ENCODE data around the gene MUS81. TPM values are rescaled to one million over a fixed set of nuclear protein-coding genes. Genes with fewer than 3 reads are reported as not detected.
A peak's percentile ranks its signal among the peaks of the same experiment; 100 is the strongest.

MUS81 gene
- total and polyA plus RNA-seq, 2 donors (not counting 3 experiments of a cell fraction or from before 2014, with no cell fraction given): 57.9 to 76.9 TPM

DNA sequence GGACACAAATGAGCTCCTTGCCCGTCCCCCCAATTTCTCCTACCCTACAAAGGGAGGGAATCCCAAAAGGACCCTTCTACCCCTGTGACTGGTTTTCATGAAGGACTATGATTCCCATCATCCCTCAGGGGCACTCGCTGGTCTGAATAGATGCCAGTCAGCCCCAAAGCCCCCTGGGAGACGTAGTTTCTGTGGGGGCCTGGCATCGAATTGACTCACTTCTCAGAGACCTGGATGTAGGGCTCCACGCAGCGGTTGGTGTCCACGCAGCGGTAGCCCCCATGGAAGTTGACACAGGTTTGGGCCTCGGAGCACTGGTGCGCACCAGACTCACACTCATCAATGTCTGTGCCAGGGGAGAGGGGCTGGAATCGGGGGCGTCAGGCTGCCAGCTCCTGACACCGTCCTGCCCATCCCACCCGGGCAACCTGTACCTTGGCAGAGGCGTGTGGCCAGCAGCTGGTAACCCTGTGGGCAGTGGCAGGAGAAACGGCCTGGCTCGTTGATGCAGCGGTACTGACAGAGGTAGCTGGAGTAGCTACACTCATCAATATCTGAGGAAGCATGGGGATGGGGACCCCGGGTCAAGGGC is 7.9 kb downstream of the MUS81 start:
- no peaks in the 10 kb centered on the region for H4K20me1 ChIP-seq (replicated peaks; ENCODE audit: control insufficient read depth, extremely low read depth, insufficient read depth, low read length)
- H3K4me1 ChIP-seq (ENCODE audit: control insufficient read depth, extremely low read depth, insufficient read depth, low read length): peaks cover 16% of the 10 kb centered on the region
- dilution Hi-C loops (cut with MboI; ENCODE audit: extremely low pct_ligation_motif_present, low sequenced_read_pairs) (no loop called here), intact Hi-C loops (cut with micrococcal nuclease) (no loop called here)
- H3K4me3 ChIP-seq (replicated peaks in 1 of 3; ENCODE audit: insufficient read depth in 1 of 3, low read depth in 1 of 3, low read length in 3 of 3): no peak overlapping the region
- no peak overlapping the region for H3K27ac ChIP-seq (ENCODE audit: insufficient read depth, low read depth, low read length)
- peaks cover 10% of the 10 kb centered on the region for H3K79me2 ChIP-seq (ENCODE audit: control insufficient read depth, insufficient read depth, low read length)
- H3K27me3 ChIP-seq (ENCODE audit: control insufficient read depth in 2 of 2, insufficient read depth in 2 of 2, low read length in 2 of 2): no peaks in the 10 kb centered on the region
- FAIRE-seq: no peak
- no peak for DNase-seq (ENCODE audit: low read depth, low spot score)
- TSS peak; percentile 2 for BruUV-seq (replicated peaks)
- H3K4me2 ChIP-seq (ENCODE audit: insufficient read depth, low read length): no peak overlapping the region
- TF ChIP-seq MYC (IDR thresholded peaks at IDR 0.05; ENCODE audit: low read depth, low read length) (no peak), POLR2AphosphoS5 (IDR thresholded peaks at IDR 0.05; ENCODE audit: insufficient read depth, low read depth, low read length) (peak; percentile 30)
- peaks cover 6 to 44% of the 10 kb centered on the region in 2 experiments for H3K36me3 ChIP-seq (ENCODE audit: control insufficient read depth in 2 of 2, extremely low read depth in 1 of 2, insufficient read depth in 2 of 2, low read length in 2 of 2)
- CTCF ChIA-PET: interaction anchor here (2.8 to 7.1 kb wide), 2 partner anchors 8 to 17 kb away, joined by 16 to 73 read pairs; partner anchors contain the start of genes CFL1 and MUS81
- H3K9ac ChIP-seq (replicated peaks; ENCODE audit: extremely low read depth, insufficient read depth, low read length): no peak overlapping the region
- POLR2A ChIA-PET: no interaction called here
- H3K9me1 ChIP-seq (replicated peaks; ENCODE audit: control insufficient read depth, extremely low read depth, insufficient read depth, low read length): no peaks in the 10 kb centered on the region
- no peaks in the 10 kb centered on the region for H3K9me3 ChIP-seq (replicated peaks; ENCODE audit: control insufficient read depth, insufficient read depth, low read length)
- no peak overlapping the region for H2AFZ ChIP-seq (ENCODE audit: low read depth, low read length)

GRCh38 chr11:65868907-65869306 is 8.7 kb downstream of the MUS81 start:
- Histone ChIP-seq H2AFZ (ENCODE audit: low read depth, low read length) (no peak overlapping the region), H3K9me1 (replicated peaks; ENCODE audit: control insufficient read depth, extremely low read depth, insufficient read depth, low read length) (no peaks in the 10 kb centered on the region), H3K4me3 (replicated peaks in 1 of 3; ENCODE audit: insufficient read depth in 1 of 3, low read depth in 1 of 3, low read length in 3 of 3) (no peak overlapping the region), H3K9me3 (replicated peaks; ENCODE audit: control insufficient read depth, insufficient read depth, low read length) (no peaks in the 10 kb centered on the region), H3K4me2 (ENCODE audit: insufficient read depth, low read length) (no peak overlapping the region), H3K27ac (ENCODE audit: insufficient read depth, low read depth, low read length) (no peak overlapping the region), H3K79me2 (ENCODE audit: control insufficient read depth, insufficient read depth, low read length) (peaks cover 3% of the 10 kb centered on the region), H3K4me1 (ENCODE audit: control insufficient read depth, extremely low read depth, insufficient read depth, low read length) (peaks cover 17% of the 10 kb centered on the region), H3K27me3 (ENCODE audit: control insufficient read depth in 2 of 2, insufficient read depth in 2 of 2, low read length in 2 of 2) (no peaks in the 10 kb centered on the region), H3K36me3 (ENCODE audit: control insufficient read depth in 2 of 2, extremely low read depth in 1 of 2, insufficient read depth in 2 of 2, low read length in 2 of 2) (peaks cover 6 to 39% of the 10 kb centered on the region in 2 experiments), H4K20me1 (replicated peaks; ENCODE audit: control insufficient read depth, extremely low read depth, insufficient read depth, low read length) (no peaks in the 10 kb centered on the region), H3K9ac (replicated peaks; ENCODE audit: extremely low read depth, insufficient read depth, low read length) (no peak overlapping the region)
- dilution Hi-C loops (cut with MboI; ENCODE audit: extremely low pct_ligation_motif_present, low sequenced_read_pairs) (no loop called here), intact Hi-C loops (cut with micrococcal nuclease) (no loop called here)
- ChIA-PET CTCF (interaction anchor here (1.1 to 7.1 kb wide), 3 partner anchors 9 to 19 kb away, joined by 3 to 73 read pairs (median 16); partner anchors contain the start of genes CFL1, FIBP and MUS81), POLR2A (interaction anchor here (0.9 kb wide), 1 partner anchor 21 kb away, joined by 3 read pairs; the partner anchor contains the start of gene CCDC85B)
- DNase-seq (ENCODE audit: low read depth, low spot score) (no peak), FAIRE-seq (no peak)
- BruUV-seq (replicated peaks): no TSS peak
- TF ChIP-seq POLR2AphosphoS5 (IDR thresholded peaks at IDR 0.05; ENCODE audit: insufficient read depth, low read depth, low read length) (peak; percentile 40), JUN (IDR thresholded peaks at IDR 0.05; ENCODE audit: borderline replicate concordance, insufficient read depth, insufficient read length, low read depth) (no peak), MYC (IDR thresholded peaks at IDR 0.05; ENCODE audit: low read depth, low read length) (no peak)

Data from endothelial cell of umbilical vein (primary cell).